HG02588 (cell line): ENCODE measurements around the gene SPIC.

Source experiments
- ATAC-seq: cut with Tn5 transposase; IDR thresholded peaks from one replicate; pipeline ENCODE4 v1.9.1; 2021; ENCODE audit warnings: mild to moderate bottlenecking, moderate library complexity; ENCODE audit not compliant: unreplicated experiment

SPIC gene

DNA sequence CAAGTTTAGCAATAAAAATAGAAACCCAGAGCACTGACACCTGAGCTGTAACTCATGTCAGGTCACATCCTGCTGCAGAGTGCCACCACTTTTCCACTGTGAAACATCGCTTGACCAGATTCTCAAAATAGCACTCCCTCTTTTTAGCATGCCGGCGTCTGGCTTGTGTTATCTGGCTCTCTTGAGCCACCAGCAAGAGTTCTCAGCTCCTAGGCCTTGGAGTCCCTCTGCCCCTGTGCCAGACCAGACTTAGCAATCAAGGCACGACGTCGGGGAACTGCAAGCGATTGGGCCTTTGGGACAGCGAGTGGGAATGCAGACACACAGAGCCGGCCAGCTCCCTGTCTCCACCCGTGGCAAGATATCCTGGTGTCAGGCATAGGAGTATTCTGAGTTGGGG lies 52.5 kb downstream of the SPIC start:
- no peak for ATAC-seq

GRCh38 chr12:101536069-101536674 lies 61.0 kb downstream of the SPIC start:
- no peak for ATAC-seq
